GM12878 (cell line): ENCODE measurements around the gene CLC. TPM values are rescaled to one million over a fixed set of nuclear protein-coding genes. Genes with fewer than 3 reads are reported as not detected.

ENCODE experiments used
- ATF3 ChIP-seq: IDR thresholded peaks from 2 replicates; pipeline ENCODE4 v1.6.1; 2011; ENCODE audit warnings: low read depth, mild to moderate bottlenecking, low read length, moderate library complexity, borderline replicate concordance; ENCODE audit errors: extremely low read depth
- CUX1 ChIP-seq: IDR thresholded peaks from 2 replicates; pipeline ENCODE4 v1.6.1; 2012; ENCODE audit warnings: improper control_type of control experiment, low read depth, low read length; ENCODE audit not compliant: insufficient replicate concordance
- GATAD2B ChIP-seq: fragments of 450-650 bp; conservative IDR thresholded peaks from 2 replicates; pipeline ENCODE4 v1.6.1; 2017; ENCODE audit warnings: low read depth, mild to moderate bottlenecking, moderate library complexity
- LARP7 ChIP-seq: fragments of 450-650 bp; IDR thresholded peaks from 2 replicates; pipeline ENCODE4 v1.6.1; 2017; ENCODE audit warnings: mild to moderate bottlenecking
- PKNOX1 ChIP-seq: fragments of 450-650 bp; IDR thresholded peaks from 2 replicates; pipeline ENCODE4 v1.6.1; 2016; ENCODE audit warnings: mild to moderate bottlenecking
- PML ChIP-seq: IDR thresholded peaks from 2 replicates; pipeline ENCODE4 v1.6.1; 2012; ENCODE audit warnings: low read length, inconsistent platforms
- RB1 ChIP-seq: fragments of 450-650 bp; formaldehyde crosslinking; IDR thresholded peaks from 2 replicates; pipeline ENCODE4 v1.6.1; 2017; ENCODE audit warnings: mild to moderate bottlenecking, borderline replicate concordance
- RELB ChIP-seq: fragments of 450-650 bp; IDR thresholded peaks from 2 replicates; pipeline ENCODE4 v1.6.1; 2017; ENCODE audit warnings: low read depth, mild to moderate bottlenecking, moderate library complexity
- SPI1 ChIP-seq: IDR thresholded peaks from 2 replicates; pipeline ENCODE4 v1.6.1; 2011; ENCODE audit warnings: low read depth, mild to moderate bottlenecking, low read length, moderate library complexity, borderline replicate concordance; ENCODE audit not compliant: insufficient read depth
- SRF ChIP-seq, 2 experiments: IDR thresholded peaks; 2 replicates each; pipeline ENCODE4 v1.6.1; 2011; ENCODE audit warnings: low read depth in 2 of 2, low read length in 2 of 2, mild to moderate bottlenecking in 1 of 2, moderate library complexity in 1 of 2
- SUZ12 ChIP-seq: fragments of 200-600 bp; sonication (generic); IDR thresholded peaks from one replicate; pipeline ENCODE4 v1.6.1; 2018; ENCODE audit warnings: antibody characterized with exemption, mild to moderate bottlenecking; ENCODE audit not compliant: unreplicated experiment
- TARDBP ChIP-seq: IDR thresholded peaks from 2 replicates; pipeline ENCODE4 v1.6.1; 2016; ENCODE audit warnings: borderline replicate concordance
- ZBED1 ChIP-seq: IDR thresholded peaks from 2 replicates; pipeline ENCODE4 v1.6.1; 2016; ENCODE audit warnings: borderline replicate concordance
- ZNF24 ChIP-seq: fragments of 450-650 bp; IDR thresholded peaks from 2 replicates; pipeline ENCODE4 v1.6.1; 2017; ENCODE audit warnings: antibody characterized with exemption, mild to moderate bottlenecking
- ZNF622 ChIP-seq: fragments of 450-650 bp; IDR thresholded peaks from 2 replicates; pipeline ENCODE4 v1.6.1; 2017; ENCODE audit warnings: mild to moderate bottlenecking, inconsistent platforms
- polyA plus RNA-seq, 11 experiments: library from polyadenylated mRNA; depleted of rRNA in 4 of 11; unstranded in 6 of 11; stranded (reverse) in 5 of 11; fragments of >200 nt; fragmentation: Nextera tagmentation in 4 of 11; fragmentation: Illumina TruSeq in 1 of 11; extraction: Ambion mirVana in 4 of 11; extraction: Trizol in 1 of 11; gene quantifications; 1 replicate in 1 of 11; 2 replicates in 10 of 11; pipeline versions ENCODE4 v1.2.1 to v1.2.3, GENCODE V29; 2011 to 2016; ENCODE audit warnings: inconsistent platforms in 2 of 11, missing spikeins in 2 of 11, low read depth in 1 of 11
- total RNA-seq, 4 experiments: library from RNA; depleted of rRNA in 3 of 4; stranded (reverse); fragments of >200 nt in 3 of 4; fragmentation: Illumina TruSeq in 1 of 4; extraction: Trizol in 1 of 4; gene quantifications; 2 replicates each; pipeline versions ENCODE4 v1.2.1 to v1.2.3, GENCODE V29; 2013 to 2021
- TF ChIP-seq, protein P1 (sequence below): fragments of 450-650 bp; IDR thresholded peaks from 2 replicates; pipeline ENCODE4 v1.6.1; 2017; ENCODE audit warnings: mild to moderate bottlenecking, low read depth, inconsistent platforms; ENCODE audit not compliant: poor library complexity, severe bottlenecking
- TF ChIP-seq, protein P2 (sequence below): fragments of 450-650 bp; IDR thresholded peaks from 2 replicates; pipeline ENCODE4 v1.6.1; 2014; ENCODE audit warnings: mild to moderate bottlenecking

CLC gene
- total and polyA plus RNA-seq, 10 of the 15 experiments (the other 5 are each of a cell fraction or from before 2014, with no cell fraction given) = 0.18 to 0.36 (median 0.29) TPM; not detected in 4

- TF ChIP-seq CUX1 (no peak), SPI1 (no peak), PKNOX1 (peak; percentile 49; the same call in 1 of the 2 replicates), ATF3 (no peak), PML (no peak), ZNF622 (no peak), RB1 (no peak), RELB (peak; percentile 54; the same call in 1 of the 2 replicates), ZNF24 (no peak), SRF (IDR thresholded peaks at IDR 0.05; ENCODE audit: low read depth in 2 of 2, low read length in 2 of 2) (no peak), TARDBP (no peak), ZBED1 (peak; percentile 39; the same call in 1 of the 2 replicates), GATAD2B (0 out of 2 replicates have a peak, but pooled peaks have one; percentile 36), LARP7 (no peak), SUZ12 (no peak)
- TF ChIP-seq, protein P1, sequence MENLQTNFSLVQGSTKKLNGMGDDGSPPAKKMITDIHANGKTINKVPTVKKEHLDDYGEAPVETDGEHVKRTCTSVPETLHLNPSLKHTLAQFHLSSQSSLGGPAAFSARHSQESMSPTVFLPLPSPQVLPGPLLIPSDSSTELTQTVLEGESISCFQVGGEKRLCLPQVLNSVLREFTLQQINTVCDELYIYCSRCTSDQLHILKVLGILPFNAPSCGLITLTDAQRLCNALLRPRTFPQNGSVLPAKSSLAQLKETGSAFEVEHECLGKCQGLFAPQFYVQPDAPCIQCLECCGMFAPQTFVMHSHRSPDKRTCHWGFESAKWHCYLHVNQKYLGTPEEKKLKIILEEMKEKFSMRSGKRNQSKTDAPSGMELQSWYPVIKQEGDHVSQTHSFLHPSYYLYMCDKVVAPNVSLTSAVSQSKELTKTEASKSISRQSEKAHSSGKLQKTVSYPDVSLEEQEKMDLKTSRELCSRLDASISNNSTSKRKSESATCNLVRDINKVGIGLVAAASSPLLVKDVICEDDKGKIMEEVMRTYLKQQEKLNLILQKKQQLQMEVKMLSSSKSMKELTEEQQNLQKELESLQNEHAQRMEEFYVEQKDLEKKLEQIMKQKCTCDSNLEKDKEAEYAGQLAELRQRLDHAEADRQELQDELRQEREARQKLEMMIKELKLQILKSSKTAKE = peak; percentile 53
- TF ChIP-seq, protein P2, sequence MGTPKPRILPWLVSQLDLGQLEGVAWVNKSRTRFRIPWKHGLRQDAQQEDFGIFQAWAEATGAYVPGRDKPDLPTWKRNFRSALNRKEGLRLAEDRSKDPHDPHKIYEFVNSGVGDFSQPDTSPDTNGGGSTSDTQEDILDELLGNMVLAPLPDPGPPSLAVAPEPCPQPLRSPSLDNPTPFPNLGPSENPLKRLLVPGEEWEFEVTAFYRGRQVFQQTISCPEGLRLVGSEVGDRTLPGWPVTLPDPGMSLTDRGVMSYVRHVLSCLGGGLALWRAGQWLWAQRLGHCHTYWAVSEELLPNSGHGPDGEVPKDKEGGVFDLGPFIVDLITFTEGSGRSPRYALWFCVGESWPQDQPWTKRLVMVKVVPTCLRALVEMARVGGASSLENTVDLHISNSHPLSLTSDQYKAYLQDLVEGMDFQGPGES = no peak
These were observed 33.4 kb downstream of the CLC start, which contains the start of gene LGALS14 (continued) for GRCh38 chr19:39704181-39705044.
